ENCODE data around the gene ALDH7A1.

The ALDH7A1 gene

GRCh38 chr5:126506079-126506478 lies 88.9 kb downstream of the ALDH7A1 start:
- no peak for DNase-seq

- peak in 1 of 14 donors; percentile 17 for DNase-seq
These were observed 91.4 kb downstream of the ALDH7A1 start for GRCh38 chr5:126503602-126504104.

- DNase-seq: no peak
These were observed 93.6 kb downstream of the ALDH7A1 start for GRCh38 chr5:126501448-126501847.

GRCh38 chr5:126499853-126500342 lies 95.1 kb downstream of the ALDH7A1 start:
- no peak for DNase-seq

DNA sequence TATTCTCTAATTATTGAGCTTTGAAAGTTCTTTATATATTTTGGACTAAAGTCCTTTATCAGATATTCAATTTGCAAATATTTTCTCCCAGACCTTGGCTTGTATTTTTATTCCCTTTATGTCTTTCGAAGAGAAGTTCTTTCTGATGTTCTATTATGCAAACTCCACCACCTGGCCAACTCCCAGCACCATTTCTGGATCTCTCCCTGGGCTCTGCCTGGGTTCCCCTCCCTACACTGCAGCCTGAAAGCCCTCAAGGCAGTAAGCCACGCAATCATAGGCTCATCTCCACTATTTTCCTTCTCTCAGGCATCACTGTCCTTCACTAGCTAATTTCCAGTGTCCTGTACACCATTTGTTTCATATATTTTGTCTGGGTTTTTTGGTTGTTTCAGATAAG lies 95.7 kb downstream of the ALDH7A1 start:
- no peak for DNase-seq

GRCh38 chr5:126497506-126497905 lies 97.5 kb downstream of the ALDH7A1 start:
- peak in 1 of 14 donors; percentile 68 for DNase-seq

GRCh38 chr5:126494393-126494792 lies 100.6 kb downstream of the ALDH7A1 start:
- DNase-seq: no peak

DNA sequence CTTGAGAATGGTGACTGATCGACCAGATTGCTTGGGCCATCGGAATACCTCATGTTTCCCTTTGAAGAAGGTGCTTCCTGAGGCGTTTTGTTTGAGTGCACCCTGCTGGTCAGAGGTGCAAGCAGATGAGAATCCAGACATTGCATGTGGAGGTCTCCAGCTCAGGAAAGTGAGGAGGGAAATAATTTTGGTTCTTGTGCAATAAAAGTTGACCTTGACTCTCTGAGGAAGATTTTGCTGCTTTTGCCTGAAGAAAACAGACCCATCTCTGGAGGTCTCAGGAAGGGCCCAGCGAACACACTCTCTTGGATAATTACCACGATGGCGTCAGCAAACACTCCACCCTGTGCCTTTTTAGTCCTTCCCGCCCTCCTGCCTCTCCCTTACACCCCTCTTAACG lies 102.1 kb downstream of the ALDH7A1 start:
- no peak for DNase-seq

- DNase-seq: peak in 5 of 14 donors; percentile 11 to 42 (median 24)
These were observed 104.7 kb downstream of the ALDH7A1 start for GRCh38 chr5:126490167-126490940.

GRCh38 chr5:126488443-126489065 lies 106.5 kb downstream of the ALDH7A1 start:
- no peak for DNase-seq

DNA sequence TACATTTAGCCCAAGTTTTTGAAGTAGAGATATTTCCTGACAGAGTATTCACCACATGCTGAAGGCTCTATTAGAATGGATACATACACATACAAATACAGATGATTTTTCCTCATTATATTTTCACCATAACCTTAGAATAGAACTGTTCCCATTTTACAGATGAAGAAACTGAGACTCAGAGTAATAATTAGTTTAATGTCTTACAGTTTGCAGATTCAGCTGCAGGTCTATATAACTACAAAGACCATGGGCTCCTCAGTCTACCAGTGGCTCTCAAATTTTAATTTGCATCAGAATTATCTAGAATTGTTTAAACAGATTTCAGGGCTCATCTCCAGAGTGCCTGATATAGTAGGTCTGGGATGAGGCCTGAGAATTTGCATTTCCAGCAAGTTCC lies 107.4 kb downstream of the ALDH7A1 start:
- DNase-seq: no peak

- DNase-seq: peak in 4 of 14 donors; percentile 5 to 51 (median 30)
These were observed 108.7 kb downstream of the ALDH7A1 start for GRCh38 chr5:126486332-126486731.

GRCh38 chr5:126484253-126484652 lies 110.8 kb downstream of the ALDH7A1 start:
- peak in 1 of 14 donors; percentile 18 for DNase-seq

DNA sequence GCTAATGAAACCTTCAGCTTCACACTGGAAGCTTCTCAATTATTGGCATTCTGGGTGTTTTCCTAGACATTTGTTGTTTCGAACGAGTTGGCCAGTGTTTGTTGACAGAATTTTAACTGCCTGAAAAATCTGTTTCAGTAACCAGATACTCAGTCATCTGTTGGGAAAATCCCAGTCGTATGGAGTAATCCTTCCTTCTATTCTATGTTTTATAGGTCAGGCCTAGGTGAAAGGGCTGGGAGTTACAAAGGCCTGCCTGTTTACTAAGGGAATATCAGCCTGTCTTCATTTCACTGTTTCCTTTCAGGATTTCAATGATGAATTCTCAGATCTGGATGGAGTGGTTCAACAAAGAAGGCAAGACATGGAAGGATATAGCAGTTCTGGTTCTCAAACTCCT lies 111.9 kb downstream of the ALDH7A1 start:
- no peak for DNase-seq

- no peak for DNase-seq
These were observed 112.4 kb downstream of the ALDH7A1 start for GRCh38 chr5:126482591-126482990.

- no peak for DNase-seq
These were observed 113.8 kb downstream of the ALDH7A1 start for GRCh38 chr5:126481243-126481642.
